HG03342 (cell line): ENCODE results near the gene PCYT2.

Source experiments
- ATAC-seq: cut with Tn5 transposase; IDR thresholded peaks from one replicate; pipeline ENCODE4 v1.9.1; 2021; ENCODE audit warnings: mild to moderate bottlenecking, moderate library complexity; ENCODE audit not compliant: unreplicated experiment

Gene PCYT2

DNA sequence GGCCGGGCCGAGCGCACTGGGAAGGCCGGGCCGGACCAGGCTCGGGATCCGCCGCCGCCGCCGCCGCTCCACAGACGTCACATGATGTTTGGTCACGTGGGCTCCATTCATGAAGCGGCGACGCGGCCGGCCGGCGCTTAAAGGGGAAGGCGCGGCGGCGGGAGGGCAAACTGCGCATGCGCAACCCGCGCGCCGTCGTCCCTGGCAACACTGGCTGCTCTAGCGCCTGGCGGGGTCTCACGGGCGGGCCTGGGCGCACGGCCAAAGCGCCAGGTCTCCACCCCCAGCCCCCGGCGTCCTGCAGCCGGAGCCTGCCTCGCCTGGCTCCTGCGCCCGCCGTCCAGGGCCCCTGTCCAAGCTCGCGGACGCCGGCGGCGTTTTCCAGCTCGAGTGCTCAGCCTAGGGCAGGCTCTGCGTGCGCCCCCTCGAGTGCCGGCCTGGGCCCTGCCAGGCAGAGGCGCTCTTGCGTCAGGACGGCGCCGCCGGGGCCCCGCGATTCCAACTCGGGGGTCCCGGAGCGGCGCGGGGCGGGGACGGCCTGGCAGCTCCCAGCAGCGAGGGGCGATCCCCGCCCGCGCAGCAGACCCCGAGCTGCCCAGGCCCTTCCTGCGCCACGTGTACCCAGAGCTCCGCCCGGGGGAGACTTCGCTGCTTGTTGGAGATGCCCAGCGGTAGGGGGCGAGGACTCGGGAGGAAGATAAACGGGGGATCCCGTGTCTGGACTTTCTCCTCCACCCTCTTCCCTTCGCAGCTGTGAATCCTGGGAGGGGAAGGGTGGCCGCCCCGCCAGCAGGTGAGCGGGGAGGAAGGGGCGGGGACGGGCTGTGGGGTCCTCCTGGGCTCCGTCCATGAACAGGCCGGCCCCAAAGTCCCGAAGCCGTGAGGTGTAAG lies 16.7 kb upstream of the PCYT2 start, which contains the start of gene MAFG:
Gene MAFG (minus strand): TSS at position 83 of the 891 bp plus-strand sequence. CDS start 4,550 bp downstream, outside the sequence.
- peak; percentile 61 for ATAC-seq

DNA sequence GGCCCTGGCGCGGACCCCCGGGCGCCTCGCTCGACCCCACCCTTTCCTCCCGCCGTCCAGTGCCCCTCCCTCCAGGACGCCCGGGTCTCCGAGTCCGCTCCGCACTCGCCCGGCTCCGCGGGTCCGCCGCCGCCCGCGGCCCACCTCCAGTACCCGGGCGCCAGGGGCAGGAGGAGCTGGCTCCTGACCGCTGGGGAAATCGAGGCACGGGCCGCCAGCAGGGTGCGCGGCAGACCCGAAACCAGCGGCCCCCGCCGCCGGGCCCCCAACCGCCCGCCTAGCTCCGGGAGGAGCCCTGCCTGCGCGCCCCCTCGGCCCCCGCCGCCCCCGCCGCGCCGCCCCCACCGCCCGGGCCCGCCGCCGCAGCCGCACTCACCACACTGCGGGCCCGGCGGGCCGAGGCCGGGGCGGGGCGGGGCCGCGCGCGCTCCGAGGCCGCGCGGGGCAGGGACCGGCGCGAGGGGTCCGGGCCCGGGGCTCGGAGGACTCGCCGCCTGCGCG lies 16.0 kb upstream of the PCYT2 start:
- peak; percentile 3 for ATAC-seq

DNA sequence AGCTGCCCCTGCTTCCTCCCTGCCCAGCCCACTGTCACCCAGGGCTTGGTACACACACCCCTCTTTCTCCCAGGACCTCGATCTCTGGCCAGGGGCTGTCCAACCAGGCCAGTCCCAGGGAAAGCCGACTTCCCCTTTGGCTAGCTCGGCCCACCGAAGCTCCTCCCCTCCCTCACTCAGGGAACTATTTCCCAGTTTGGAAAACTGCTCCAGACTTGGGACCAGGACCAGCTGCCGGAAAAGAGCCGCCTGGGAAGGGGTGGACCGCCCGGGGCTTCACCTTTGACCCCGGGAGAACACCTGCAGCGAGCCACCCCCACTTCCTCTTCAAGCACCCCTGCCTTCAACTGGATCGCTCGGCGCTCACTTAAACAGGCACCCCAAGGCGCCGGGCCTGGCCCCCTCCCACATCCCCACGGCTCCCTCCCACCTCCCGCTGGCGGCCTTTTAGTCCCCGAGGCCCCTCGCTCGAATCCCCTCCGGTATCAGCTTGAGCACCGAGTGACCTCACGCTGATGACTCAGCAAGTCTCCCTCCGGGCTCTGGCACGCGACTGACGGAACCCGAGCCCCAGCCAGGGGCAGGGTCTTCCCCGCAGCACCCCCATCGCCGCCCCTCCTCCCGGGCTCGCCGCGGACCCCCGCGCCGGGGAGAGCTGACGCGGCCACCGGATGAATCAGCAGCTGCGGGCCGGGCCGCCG lies 15.4 kb upstream of the PCYT2 start:
- ATAC-seq: peak; percentile 20

GRCh38 chr17:81925860-81926450 lies 14.8 kb upstream of the PCYT2 start:
- no peak for ATAC-seq

DNA sequence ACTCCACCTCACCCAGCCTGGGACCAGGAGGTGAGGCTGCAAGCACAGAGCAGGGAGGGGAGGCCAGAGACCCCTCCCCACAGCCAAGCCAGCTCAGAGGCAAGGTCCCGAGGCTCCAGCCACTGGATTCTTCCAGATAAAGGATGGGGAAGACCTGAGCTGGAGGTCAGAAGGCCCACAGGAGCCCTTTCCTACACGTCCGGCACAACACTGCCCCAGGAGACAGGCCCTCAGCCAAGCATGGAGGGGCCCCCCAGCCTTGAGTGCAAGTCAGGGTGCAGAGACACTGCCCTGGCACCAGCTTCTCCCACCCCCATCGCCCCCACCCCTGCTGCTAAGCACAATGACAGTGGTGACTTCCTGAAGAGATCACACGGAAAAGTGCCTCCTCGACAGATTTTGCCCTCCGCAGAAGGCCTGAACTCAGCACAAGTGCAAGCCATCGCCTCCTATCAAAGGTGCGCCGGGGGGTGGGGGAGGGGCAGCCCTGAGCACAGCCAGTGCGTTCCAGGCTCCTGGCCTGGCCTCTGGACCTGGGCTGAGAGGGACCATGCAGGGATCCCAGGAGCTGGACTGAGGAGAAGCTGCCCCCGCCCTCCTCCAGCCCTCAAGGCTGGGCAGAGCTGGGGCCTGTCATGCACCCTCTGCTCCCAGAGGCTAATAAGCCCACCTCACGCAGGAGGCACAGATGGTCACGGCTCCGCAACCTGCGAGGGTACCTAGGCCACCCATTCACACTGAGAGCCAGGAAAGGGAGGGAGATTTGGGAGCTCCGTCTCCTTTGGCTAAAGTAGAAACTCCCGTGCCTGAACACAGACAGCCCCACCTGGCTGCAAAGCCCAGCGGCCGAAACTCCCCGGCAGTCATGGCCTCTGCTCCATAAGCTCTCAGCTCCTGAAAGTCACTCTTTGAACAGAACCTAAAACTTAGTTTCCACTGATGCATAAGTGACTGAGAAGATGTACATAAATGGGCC lies 13.6 kb upstream of the PCYT2 start:
- no peak for ATAC-seq

DNA sequence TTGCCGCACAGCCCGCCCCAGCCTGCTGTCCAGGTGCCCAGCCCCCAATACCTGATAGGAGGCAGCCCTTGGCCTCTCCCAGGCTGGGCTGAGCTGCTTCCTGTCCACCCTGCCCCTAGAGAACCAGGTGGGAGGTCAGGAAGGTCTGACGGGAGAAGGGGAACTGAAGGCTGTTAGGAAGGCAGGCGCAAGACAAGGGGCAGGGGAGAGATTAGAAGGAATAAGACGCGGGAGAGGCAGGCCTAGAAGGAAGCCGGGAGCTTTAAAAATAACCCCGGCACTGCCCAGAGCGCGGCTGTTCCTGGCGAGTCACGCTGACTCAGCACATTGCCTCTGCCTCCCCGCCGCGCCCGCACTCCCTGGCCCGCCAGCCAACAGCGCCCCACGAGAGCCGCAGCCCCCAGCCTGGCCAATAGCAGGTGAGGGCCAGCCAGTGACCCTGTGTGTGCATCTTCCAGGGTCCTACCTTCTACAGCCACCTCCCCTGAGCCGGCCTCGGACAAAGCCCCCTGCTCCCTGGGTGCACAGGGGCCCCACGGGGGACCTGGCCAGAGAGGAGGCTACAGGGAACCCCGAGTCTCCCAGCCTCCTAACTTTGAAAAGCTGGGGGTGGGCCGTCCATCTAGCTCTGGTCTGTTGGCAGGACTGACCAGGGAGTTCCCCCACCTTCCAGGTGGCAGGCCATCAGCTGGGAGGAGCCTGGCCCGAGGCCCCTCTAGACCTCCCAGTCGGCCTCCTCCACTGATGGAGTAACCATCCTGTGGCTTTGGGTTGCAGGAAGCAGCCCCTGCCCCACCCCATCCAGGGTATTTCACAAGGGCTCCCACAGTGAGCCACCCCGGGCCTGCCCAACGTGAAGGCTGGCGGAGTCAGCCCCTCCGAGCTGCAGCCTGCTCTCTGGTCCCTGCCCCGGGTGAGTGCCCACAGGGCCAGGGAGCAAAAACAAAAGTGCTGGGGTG lies 12.4 kb upstream of the PCYT2 start:
- no peak for ATAC-seq

DNA sequence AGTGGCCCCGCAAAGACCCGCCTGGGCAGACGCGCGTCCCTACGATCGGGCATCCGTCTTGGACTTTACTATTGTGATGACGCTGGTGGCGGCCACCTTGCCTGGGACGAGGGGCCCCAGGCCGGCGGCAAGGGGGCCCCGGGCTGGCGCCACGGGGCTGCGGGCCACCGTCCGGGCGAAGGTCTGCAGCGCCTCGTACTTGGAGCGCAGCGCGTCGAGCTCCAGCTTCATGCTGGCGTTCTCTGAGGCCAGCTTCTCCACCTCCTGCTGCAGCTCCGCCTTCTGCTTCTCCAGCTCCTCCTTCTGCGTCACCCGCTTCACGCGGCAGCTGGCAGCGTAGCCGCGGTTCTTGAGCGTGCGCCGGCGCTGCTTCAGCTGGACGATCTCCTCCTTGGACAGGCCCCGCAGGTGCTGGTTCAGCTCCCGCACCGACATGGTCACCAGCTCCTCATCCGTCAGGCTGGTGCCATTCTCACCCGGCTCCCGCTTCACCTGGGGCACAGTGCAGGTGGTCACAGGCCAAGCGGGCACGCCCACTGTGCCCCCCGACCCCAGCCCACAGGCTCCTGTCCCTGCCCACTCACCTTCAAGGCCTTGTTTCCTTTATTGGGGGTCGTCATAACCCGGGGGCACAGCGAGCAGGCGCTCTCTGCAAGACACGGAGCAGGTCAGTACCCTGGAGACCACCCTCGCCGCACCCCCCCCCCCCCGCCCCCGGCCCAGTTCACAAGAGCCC lies 11.5 kb upstream of the PCYT2 start:
- no peak for ATAC-seq

GRCh38 chr17:81921996-81922565 lies 10.9 kb upstream of the PCYT2 start:
- no peak for ATAC-seq

DNA sequence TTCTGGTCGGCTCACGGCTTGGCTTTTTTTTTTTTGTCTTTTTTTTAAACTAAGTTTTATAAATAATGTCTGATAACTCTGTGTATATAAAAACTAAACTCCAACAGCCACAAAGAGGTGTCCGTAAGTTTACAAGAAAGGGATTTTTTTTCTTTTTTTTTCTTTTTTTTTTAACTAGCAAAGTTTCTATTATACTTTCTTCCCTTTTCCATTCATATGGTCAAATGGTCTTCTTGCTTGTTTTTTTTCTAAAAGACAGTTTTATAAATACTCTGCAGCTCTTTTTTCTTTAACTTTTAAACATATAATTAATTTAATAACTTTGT lies 10.3 kb upstream of the PCYT2 start:
- no peak for ATAC-seq

GRCh38 chr17:81920612-81921536 lies 9.7 kb upstream of the PCYT2 start:
- no peak for ATAC-seq

GRCh38 chr17:81918832-81919545 lies 7.8 kb upstream of the PCYT2 start:
- no peak for ATAC-seq

DNA sequence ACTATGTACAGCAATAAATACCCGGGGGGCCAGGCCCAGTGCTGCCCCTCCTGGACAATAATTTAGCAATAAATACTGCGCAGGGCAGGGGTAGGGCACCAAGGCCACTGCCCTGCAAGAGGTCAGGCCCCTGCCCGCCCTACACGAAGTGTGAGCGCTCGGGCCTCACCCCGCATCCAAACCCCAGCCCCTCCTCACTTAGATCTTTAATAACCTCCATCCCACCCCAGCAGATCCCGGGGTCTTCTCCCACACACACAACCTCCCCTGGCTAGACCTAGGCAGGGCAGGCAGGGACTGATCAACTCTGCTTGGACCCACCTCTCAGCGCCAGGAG lies 7.1 kb upstream of the PCYT2 start:
- ATAC-seq: peak; percentile 16

- ATAC-seq: peak; percentile 51
These were observed 6.5 kb upstream of the PCYT2 start, which contains the start of gene SIRT7 for GRCh38 chr17:81917565-81918332. Gene SIRT7, minus strand, starts transcription at chr17:81918176. Its CDS starts 45 bp downstream, at chr17:81918131.

GRCh38 chr17:81916234-81917001 lies 5.2 kb upstream of the PCYT2 start:
- ATAC-seq: no peak

GRCh38 chr17:81915331-81915730 lies 4.1 kb upstream of the PCYT2 start:
- ATAC-seq: no peak
